GM18909 (cell line): Measurements from ENCODE around the gene LACTBL1.
"Not testable (repeated sequence)": the region's sequence is repeated elsewhere in the genome, so short reads cannot be mapped to it uniquely, and the experiment has no call there.

Experiments
- ATAC-seq: cut with Tn5 transposase; IDR thresholded peaks from one replicate; pipeline ENCODE4 v1.9.1; 2021; ENCODE audit warnings: mild to moderate bottlenecking; ENCODE audit not compliant: unreplicated experiment, poor library complexity

LACTBL1 gene

DNA sequence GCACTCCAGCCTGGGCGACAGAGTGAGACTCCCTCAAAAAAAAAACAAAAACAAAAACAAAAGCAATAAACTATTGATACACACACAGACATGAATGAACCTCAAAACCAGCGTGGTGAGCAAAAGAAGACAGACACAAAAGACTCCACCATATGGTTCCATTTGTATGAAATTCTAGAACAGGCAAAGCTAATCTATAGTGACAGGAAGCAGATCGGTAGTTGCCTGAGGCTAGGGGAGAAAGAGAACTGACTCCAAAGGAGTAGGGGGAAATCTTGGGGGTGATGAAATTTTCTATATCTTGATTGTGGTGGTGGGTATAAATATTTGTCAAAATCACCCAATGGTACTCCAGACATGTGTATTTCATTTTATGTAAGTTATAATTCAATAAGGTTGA is 20.9 kb downstream of the LACTBL1 start:
- ATAC-seq, result no peak

DNA sequence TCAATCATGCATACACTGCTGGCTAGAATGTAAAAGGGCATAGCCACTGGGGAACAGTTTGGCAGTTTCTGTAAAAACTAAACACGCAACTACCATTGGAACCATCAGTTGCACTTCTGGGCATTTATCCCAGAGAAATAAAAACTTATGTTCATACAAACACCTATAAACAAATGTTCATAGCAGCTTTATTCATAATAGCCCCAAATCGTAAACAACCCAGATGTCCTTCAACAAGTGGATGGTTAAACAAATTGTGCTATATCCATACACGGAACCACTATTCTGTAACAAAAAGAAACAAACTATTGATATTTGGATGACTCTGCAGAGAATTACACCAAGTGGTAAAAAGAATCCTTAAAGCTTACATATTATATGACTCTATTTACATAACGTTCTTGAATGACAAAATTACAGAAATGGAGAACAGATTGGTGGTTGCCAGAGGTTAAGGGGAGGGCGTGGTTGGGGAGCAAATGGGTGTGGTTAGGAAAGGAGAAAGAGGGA is 22.8 kb downstream of the LACTBL1 start:
- no peak for ATAC-seq

DNA sequence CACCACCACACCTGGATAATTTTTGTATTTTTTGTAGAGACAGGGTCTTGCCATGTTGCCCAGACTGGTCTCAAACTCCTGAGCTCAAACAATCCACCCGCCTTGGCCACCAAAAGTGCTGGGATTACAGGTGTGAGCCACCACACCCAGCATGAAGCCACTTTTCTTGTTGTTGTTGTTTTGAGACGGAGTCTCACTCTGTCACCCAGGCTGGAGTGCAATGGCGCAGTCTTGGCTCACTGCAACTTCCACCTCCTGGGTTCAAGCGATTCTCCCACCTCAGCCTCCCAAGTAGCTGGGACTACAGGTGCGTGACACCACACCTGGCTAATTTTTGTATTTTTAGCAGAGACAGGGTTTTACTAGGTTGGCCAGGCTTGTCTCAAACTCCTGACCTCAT is 27.5 kb downstream of the LACTBL1 start:
- ATAC-seq, result not testable (repeated sequence)

DNA sequence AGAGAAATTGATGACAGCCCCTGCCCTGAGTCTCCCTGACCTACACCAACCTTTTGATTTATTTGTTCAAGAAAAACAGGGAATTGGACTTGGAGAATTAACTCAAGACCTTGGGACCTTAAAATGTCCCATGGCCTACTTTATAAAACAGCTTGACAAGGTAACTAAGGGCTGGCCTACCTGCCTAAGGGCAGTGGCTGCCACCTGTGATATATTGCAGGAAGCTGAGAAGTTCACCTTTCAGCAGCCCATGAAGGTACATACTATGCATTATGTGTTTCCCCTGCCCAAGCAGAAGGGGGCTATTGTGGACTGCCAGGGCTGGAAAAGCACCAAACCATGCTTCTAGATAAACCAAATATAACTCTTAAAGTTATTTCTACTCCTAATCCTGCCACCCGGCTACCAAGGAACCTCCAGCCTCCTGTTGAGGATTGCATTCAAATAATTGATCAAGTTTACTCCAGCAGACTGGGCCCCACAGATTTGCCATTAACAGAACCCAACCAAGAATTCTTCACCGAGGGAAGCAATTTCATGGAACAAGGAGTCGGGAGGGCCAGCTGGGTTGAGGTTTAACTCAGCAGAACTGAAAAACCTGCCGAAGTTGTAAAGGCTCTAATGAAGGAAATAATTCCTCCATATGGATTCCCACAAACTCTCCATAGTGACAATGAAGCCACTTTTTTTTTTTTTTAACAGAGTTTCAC is 28.2 kb downstream of the LACTBL1 start:
- no peak for ATAC-seq

DNA sequence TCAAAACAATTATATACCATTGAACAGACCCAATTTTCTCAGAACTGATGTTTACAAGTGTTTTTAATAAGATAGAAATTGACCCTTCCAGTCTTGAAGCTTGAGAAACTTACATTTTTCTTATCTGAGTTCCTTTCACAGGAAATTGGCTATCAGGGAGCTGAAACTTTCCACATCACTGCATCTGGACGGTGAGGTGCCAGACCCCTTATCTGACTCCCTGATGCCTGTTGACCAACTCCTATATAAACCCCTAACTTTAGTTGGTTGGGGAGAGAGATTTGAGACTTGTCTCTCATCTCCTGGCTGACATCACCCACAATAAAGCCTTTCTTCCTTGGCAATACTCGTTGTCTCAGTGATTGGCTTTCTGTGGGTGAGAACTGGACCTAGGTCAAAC is 31.4 kb downstream of the LACTBL1 start:
- no peak for ATAC-seq

DNA sequence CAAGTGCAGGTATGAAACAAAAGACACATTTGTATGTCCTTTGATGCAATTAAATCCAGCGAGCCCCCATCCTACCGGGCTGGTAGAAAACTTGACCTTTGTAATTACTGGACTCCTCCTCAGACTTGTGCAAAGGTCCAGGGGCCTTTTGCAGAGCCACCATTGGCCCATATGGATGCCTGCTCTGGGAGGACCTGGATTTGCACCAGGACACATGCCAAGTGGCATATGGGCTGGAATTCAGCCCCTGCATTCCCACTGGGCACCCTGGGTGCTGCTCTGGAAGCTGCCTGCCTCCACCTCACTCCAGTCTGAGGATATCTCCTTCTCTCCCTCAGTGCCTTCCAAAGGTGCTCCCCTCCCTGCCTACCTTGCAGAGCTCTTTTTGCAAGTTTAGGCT is 36.0 kb downstream of the LACTBL1 start:
- no peak for ATAC-seq

DNA sequence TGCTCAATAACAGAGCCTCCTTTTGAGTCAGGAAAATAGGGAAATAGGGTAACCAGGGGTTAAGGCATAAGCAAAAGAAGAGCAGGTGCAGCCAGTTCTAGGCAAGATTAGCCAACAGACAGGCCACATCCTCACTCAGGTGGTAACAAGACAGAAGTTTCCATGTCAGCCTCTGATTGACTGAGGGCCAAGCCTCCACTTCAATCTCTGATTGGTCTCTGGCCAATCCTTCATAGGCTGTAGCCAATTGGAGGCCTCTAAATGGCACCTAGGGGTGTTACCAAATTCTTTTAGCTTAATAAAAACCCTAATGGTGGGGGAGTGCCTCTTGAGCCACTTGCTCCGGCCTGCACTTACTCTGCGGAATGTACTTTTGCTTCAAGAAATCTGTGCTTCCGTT is 37.2 kb downstream of the LACTBL1 start:
- ATAC-seq, result no peak

DNA sequence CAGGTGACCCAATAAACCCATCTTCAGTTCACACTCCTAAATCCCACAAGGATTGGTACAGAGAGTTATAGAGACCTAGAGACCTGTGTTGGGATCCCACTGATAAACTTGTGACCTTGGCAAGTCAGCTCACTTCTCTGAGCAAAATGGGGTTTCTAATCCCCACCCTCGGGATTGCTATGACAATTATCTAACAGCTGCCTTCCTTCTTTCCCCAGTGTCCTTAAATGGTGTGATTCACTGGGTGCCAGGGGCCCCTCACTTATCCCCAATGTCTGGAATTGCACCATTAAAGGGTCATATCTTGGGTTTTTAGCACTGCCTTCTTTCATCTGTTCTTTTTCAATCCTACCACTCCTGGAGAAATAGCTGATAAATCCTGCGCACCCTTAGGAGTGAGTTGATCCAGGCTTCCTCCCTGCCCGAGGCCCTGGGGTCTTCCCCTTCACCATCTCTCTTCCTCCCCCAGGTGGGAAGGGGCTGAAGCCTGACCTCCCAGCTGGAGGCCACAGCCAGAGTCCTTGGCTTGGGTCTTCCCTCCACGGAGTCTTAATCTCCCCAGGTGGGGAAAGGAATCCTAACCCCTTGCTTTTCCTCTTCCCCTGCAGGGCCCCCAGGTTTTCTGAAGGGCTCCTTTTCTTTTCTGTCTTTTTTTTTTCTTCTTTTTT is 39.7 kb downstream of the LACTBL1 start:
- ATAC-seq, result no peak

DNA sequence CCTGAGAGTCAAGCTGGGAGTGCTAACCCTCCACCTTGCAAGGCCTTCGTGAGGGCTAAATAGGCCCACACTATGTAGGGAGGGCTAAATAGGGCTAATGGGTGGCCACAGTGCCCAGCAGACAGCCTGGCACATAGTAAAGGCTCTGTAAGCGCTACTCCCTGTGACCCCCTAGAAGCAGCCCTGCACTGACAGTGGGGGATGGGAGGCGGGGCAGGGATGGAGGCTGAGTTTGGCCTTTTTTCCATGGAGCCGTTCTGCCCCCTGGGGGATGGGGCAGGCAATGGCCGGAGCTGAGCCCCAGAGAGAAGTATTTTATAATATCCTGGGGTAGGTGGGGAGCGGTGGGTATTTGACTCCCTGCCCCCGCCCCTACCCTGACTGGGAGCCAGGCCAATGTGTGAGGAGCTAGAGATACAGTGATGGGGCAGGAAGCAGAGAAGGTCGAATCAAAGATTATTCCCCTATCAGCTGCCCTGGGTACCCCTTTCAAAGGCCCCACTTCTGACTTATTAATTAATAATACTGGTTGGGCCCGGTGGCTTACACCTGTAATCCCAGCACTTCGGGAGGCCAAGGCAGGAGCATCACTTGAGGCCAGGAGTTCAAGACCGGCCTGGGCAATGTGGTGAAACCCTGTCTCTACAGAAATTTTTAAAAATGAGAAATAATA is 42.3 kb downstream of the LACTBL1 start:
- ATAC-seq, result no peak

DNA sequence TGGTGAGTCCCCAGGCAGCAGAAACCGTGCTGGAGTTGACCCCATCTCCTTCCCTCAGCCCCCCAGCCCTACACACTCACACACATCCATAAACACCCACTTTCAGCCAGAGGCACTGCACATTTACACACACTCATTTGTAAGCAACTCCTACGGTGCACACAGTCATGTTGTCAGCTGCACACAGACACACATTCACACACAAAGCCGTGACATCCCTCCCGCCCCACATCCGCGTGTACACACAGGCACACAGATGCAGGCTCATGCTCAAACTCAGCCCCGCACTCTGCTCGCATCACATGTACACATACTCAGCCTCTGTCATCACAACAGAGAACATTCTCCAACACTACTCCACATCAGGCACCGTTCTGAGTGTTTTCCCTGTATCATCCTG is 47.6 kb downstream of the LACTBL1 start:
- no peak for ATAC-seq

DNA sequence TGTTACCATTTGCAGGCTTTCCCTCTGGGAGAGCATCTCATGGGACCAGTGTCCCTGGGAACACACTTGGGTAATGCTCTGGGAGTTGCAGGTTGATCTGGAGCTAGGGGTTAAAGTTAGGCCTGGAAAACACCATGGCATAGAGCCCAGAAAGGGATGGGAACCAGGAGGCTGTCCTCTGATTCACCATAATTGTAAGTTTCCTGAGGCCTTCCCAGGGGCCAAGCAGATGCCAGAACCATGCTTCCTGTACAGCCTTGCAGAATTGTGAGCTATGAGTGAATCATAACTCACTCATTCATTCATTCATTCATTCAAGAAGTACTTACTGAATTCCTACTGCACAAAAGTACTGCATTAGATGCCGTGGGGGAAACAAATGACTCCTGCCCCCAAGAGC is 50.0 kb downstream of the LACTBL1 start:
- ATAC-seq, result no peak

DNA sequence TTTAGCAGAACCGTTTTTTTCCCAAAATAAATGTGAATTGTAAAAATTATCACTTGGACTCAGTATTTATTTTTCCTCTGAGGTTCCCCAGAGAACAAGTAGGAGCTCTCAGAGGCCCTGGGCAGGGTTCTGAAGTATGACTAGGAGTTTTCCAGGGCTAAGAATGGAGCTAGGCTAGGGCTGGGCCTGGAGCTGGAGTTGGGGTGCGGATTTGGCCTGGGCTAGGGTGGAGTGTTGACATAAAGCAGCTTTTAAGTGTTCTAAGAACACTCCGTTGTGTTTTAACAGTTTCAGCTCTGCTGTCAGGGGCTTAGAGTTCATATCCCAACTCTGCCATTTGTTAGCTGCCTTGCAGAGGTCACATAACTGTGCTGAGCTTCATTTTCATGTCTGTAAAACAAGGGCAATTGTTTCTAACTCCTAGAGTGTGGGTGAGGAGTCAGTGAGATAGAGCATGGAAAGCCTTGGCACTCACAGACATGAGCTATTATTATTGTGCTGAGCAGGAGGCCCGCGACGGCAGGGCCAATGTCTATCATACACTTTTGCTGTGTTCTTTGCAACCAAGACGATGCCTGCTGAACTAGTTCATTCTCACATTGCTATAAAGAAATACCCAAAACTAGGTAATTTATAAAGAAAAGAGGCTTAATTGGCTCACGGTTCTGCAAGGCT is 51.1 kb downstream of the LACTBL1 start:
- no peak for ATAC-seq

DNA sequence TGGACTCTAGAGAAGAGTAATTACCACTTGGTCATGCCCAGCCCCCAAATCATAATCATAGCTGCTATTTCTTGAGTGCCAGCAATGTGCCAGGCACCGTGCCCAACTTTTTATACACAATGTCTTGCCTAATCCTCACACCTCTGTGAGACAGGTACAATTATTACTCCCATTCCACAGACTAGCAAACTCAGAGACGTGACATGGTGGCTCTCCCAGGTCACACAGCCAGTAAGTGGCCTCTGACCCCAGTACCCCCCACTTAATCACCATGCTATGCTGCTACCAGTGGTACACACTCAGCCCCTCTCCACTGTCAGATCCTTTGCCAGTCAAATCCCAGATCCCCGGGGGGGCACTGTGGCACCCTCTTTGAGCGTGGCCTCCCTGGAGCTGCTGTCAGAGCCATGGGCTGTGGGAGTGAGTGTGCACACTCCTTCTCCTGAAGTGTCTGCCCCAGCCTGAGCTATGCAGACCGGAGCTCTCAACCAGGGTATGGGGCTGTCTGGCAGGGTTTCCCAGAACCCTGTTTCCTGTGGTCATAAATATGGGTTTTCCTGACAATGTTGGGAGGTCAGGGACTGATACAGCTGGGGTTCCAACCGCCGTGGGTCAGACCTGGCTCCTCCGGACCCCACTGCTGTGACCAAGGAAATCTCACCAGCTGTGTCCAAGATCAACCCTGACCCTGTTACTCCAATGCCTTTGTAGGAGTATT is 51.8 kb downstream of the LACTBL1 start:
- no peak for ATAC-seq

DNA sequence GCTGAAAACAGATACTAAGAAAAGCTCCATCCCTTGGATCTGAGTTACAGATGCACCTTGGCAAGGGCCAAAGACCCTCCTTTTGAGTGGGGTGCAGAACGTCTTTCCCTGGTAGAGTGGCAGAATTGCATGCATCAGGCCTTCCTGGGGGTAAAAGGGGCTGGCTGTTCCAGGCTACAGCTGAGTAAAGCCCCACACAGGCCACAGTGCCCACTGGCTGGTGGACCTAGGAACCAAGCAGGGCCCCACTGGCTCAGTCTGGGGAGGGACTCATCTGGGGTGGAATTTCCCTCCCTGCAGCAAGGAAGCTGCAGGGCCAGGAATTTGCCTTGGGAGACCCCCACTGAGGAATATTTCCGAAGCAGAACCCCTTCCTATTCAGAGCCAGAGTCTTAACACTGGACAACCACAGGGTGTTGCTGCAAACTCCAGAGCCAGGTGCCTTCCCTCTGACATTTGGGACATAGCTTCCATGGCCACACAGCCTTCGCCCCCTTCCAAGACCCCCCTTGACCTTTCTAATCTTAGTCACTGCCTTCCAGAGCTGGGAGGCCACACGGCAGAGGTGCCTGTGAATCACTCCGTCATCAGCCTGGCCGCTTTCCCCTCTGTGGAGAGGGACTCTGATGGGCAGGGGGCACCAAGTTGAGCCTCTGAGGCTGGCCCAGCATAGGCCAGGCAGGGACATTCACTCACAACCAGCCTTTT is 52.5 kb downstream of the LACTBL1 start:
- ATAC-seq, result no peak

DNA sequence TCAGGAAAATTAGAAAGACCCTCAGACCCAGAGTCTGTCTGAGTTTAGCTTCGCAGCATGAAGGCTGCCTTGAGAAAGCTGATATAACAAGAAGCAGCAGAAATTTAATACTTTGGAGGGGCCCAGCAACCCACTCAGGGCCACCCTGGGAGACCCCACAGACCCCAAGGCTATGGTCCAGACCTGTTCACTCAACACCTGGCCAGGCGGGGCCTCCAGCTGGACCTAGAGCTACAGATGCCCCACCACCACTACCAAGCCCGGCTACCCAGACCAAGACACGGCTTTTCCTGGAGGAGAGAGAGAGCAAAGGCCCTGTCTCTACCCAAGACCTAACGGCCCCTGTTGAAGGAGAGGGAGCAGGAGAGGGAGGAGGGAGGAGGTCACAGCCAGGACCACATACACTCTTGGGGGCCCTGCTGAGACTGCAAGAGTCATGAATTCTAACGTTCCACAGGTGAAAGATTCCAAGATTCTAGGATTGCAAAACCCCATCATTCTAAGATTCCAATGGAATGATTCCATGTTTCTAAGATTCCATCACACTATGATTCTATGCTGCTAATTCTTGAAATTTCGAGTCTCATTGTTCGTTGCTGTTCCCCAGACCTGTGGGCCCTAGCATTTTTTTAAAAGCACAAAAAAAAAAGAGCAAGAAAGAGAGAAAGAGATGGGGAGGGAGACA is 53.2 kb downstream of the LACTBL1 start:
- no peak for ATAC-seq

DNA sequence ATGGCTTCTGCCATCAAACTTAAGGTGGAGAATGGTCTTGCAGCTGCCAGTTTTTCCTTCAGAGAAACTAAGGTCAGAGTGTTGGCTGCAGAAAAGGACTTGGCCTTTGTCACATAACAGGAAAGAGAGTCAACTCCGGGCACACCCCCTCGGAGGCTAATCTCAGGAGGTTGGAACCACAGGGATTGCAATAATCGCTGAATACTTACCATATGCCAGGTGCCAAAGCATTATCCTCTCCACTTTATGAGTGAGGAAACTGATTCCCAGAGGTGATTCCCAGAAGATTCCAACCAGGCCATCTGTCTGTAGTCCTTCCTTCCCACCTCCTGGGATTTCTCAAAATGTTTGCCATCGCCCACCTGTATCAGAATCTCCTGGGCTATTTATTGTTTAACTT is 54.0 kb downstream of the LACTBL1 start:
- ATAC-seq, result no peak

DNA sequence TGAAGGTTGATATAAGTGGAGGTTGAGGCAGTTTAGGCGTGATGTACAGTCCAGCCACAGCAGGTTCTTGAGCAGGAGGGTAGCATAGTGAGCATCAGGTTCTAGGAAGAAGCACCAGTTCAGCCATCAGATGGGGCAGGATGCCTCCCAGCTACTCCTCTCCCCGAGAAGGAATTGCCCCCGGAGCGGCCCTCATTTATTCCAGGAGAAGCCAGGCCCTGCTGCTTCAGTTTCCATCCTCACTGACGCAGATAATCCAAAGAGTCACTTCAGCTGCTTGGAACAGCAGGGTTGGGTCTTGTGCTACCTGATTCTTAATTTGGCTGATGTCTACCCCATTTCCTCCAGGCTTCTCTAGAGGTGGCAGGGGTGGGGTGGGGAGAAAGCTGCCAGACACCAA is 54.7 kb downstream of the LACTBL1 start:
- no peak for ATAC-seq

DNA sequence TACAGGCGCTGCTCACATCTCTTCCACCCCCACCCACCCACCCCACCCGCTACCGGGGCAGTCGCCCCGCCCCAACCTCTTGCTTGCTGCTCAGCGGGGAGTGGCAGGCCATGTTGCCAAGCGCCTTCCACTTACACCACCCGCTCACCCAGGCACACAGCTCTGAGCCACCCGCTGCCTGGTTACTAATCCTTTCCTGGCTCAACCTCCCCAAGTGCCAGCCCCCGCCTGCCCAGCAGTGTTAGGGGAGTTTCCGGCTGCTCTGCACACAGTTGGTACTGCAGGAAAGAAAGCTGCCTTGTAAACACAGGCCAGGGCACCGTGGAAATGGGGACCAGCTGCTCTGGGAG is 56.2 kb downstream of the LACTBL1 start:
- ATAC-seq, result no peak

DNA sequence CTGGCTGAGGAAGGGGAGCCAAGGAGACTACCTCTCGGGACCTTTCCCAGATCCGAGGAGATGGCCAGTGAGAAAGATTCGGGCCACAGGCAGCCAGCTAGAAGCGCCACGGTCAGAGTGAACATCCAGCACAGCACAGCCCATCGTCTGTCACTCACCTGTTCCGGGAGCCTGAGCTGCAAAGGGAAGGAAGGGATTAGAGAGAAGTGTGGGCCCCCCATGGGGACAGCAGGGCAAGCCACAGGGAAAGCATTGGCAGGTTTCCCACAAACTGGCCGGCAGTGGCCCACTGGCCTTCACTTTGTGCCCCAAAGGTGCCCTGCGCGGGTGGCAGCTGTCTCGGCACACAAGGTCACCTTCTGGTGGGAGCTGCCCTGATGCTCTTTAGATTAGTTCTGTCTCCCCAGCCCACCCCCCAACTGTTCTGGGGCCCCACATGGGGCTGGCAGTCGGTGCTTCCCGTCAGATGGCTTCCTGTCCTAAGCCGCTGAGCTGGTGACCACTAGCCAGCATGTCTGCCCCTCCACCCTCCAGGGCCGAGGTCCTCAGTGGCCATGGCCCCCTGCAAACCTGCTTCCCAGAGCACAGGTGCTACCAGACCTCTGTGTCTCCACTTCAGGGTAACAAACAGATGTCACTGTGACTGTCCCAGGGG is 56.7 kb downstream of the LACTBL1 start:
- ATAC-seq, result no peak
